Keratinocyte (primary cell): ENCODE measurements around the gene TPM3.
"Not testable (repeated sequence)": the region's sequence is repeated elsewhere in the genome, so short reads cannot be mapped to it uniquely, and the experiment has no call there.

Experiments
- EZH2 ChIP-seq: IDR thresholded peaks from one replicate; pipeline ENCODE4 v1.6.1; 2012; ENCODE audit warnings: inconsistent platforms, mild to moderate bottlenecking, low read length, moderate library complexity
- TF ChIP-seq, protein P1 (sequence below), 3 experiments: IDR thresholded peaks in 1 of 3; conservative IDR thresholded peaks in 1 of 3; optimal IDR thresholded peaks in 1 of 3; 2 replicates in 2 of 3; 3 replicates in 1 of 3; pipeline versions ENCODE3 to v1.5.1; 2011; ENCODE audit warnings: low read length in 3 of 3, mild to moderate bottlenecking in 3 of 3, moderate library complexity in 2 of 3, control low read depth in 1 of 3, inconsistent platforms in 1 of 3; ENCODE audit not compliant: insufficient read depth in 2 of 3; ENCODE audit errors: extremely low read depth in 1 of 3

GRCh38 chr1:154147505-154147904 is 44.4 kb downstream of the TPM3 start:
- TF ChIP-seq, protein P1, sequence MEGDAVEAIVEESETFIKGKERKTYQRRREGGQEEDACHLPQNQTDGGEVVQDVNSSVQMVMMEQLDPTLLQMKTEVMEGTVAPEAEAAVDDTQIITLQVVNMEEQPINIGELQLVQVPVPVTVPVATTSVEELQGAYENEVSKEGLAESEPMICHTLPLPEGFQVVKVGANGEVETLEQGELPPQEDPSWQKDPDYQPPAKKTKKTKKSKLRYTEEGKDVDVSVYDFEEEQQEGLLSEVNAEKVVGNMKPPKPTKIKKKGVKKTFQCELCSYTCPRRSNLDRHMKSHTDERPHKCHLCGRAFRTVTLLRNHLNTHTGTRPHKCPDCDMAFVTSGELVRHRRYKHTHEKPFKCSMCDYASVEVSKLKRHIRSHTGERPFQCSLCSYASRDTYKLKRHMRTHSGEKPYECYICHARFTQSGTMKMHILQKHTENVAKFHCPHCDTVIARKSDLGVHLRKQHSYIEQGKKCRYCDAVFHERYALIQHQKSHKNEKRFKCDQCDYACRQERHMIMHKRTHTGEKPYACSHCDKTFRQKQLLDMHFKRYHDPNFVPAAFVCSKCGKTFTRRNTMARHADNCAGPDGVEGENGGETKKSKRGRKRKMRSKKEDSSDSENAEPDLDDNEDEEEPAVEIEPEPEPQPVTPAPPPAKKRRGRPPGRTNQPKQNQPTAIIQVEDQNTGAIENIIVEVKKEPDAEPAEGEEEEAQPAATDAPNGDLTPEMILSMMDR (optimal IDR thresholded peaks at IDR 0.05 in 1 of 3, IDR thresholded peaks at IDR 0.05 in 1 of 3, conservative IDR thresholded peaks at IDR 0.05 in 1 of 3; ENCODE audit: extremely low read depth in 1 of 3, insufficient read depth in 2 of 3, low read length in 3 of 3) = not testable (repeated sequence)
- not testable (repeated sequence) for TF ChIP-seq EZH2
